Stimulated activated CD8-positive, alpha-beta memory T cell treated with anti-CD3 and anti-CD28 coated beads, Interleukin-4, amount 100 ng/mL, for 4 hours (primary cell): ENCODE data around the gene TMEM267.
"Not testable (repeated sequence)": the region's sequence is repeated elsewhere in the genome, so short reads cannot be mapped to it uniquely, and the experiment has no call there.

Experiments used
- DNase-seq, 2 donors: peaks; one replicate each; pipeline ENCODE4 v3.0.0-alpha.2; 2020; ENCODE audit warnings: low read depth in 2 of 2, low spot score in 1 of 2

TMEM267 gene

GRCh38 chr5:43410414-43410813 is 73.3 kb downstream of the TMEM267 start:
- DNase-seq = no peak

GRCh38 chr5:43409809-43410271 is 73.8 kb downstream of the TMEM267 start:
- DNase-seq = no peak

- not testable (repeated sequence) for DNase-seq
These were observed 81.1 kb downstream of the TMEM267 start for GRCh38 chr5:43402524-43403066.

GRCh38 chr5:43401827-43402226 is 81.8 kb downstream of the TMEM267 start:
- DNase-seq = no peak

- DNase-seq = no peak
These were observed 83.6 kb downstream of the TMEM267 start for GRCh38 chr5:43400082-43400481.

- peak; percentile 5 to 18 for DNase-seq
These were observed 86.8 kb downstream of the TMEM267 start for GRCh38 chr5:43396762-43397304.
